H1 (cell line): ENCODE data around the gene STPG1. TPM values are rescaled to one million over a fixed set of nuclear protein-coding genes. Genes with fewer than 3 reads are reported as not detected.

Experiments used
- CTCF ChIA-PET: fragments of 300-600 bp; sonication (Branson Sonifier 250); formaldehyde crosslinking; loops from one replicate; lab custom pipeline; 2021; ENCODE audit not compliant: partially characterized antibody; lab: Charles Lee
- POLR2A ChIA-PET: fragments of 300-600 bp; sonication (Branson Sonifier 250); formaldehyde crosslinking; loops from one replicate; lab custom pipeline; 2021; ENCODE audit warnings: inconsistent platforms; ENCODE audit not compliant: partially characterized antibody; lab: Charles Lee
- DNase-seq, 2 experiments: peaks; one replicate each; pipeline versions ENCODE4 v3.0.0 to v3.0.0-alpha.2; 2010 to 2022; ENCODE audit warnings: low spot score in 2 of 2, low read depth in 1 of 2, mixed read lengths in 1 of 2
- FAIRE-seq: peaks from 2 replicates; lab custom pipeline; 2011; peaks lifted over from hg19 to GRCh38; lab: Jason Lieb, UNC
- H2AFZ ChIP-seq: 2 replicates; pipeline ENCODE4 v1.8.1; 2012; ENCODE audit warnings: low read length, inconsistent platforms
- H2AK5ac ChIP-seq: 2 replicates; pipeline ENCODE4 v1.6.1; 2013; ENCODE audit warnings: low read depth, low read length
- H2BK120ac ChIP-seq: replicated peaks from 2 replicates; pipeline ENCODE3; 2013; ENCODE audit warnings: low read depth, low read length, inconsistent platforms
- H2BK12ac ChIP-seq: 2 replicates; pipeline ENCODE4 v1.6.1; 2013; ENCODE audit warnings: low read depth, low read length
- H2BK15ac ChIP-seq: 2 replicates; pipeline ENCODE4 v1.6.1; 2013; ENCODE audit warnings: low read length
- H2BK20ac ChIP-seq: 2 replicates; pipeline ENCODE4 v1.6.1; 2013; ENCODE audit warnings: low read length
- H2BK5ac ChIP-seq: 2 replicates; pipeline ENCODE4 v1.6.1; 2013; ENCODE audit warnings: low read depth, low read length
- H3K14ac ChIP-seq: 2 replicates; pipeline ENCODE4 v1.6.1; 2013; ENCODE audit warnings: inconsistent platforms; ENCODE audit not compliant: insufficient read length
- H3K18ac ChIP-seq: 2 replicates; pipeline ENCODE4 v1.6.1; 2013; ENCODE audit warnings: low read length; ENCODE audit errors: extremely low read depth
- H3K23ac ChIP-seq: 2 replicates; pipeline ENCODE4 v1.6.1; 2013; ENCODE audit warnings: inconsistent platforms; ENCODE audit not compliant: insufficient read length
- H3K23me2 ChIP-seq: 2 replicates; pipeline ENCODE4 v1.6.1; 2013; ENCODE audit warnings: low read depth, low read length
- H3K27ac ChIP-seq: 2 replicates; pipeline ENCODE4 v1.6.1; 2011; ENCODE audit warnings: low read depth, low read length, inconsistent platforms
- H3K27me3 ChIP-seq, 4 experiments: replicated peaks in 1 of 4; 1 replicate in 1 of 4; 2 replicates in 3 of 4; pipeline versions ENCODE4 v1.6.1 to v1.8.1; 2011 to 2013; ENCODE audit warnings: low read length in 3 of 4, mild to moderate bottlenecking in 3 of 4, inconsistent platforms in 2 of 4, mixed read lengths in 2 of 4, moderate library complexity in 1 of 4; ENCODE audit not compliant: control insufficient read depth in 3 of 4, insufficient read depth in 3 of 4; ENCODE audit errors: extremely low read depth in 1 of 4
- H3K36me3 ChIP-seq, 4 experiments: 2 replicates each; pipeline versions ENCODE4 v1.6.1 to v1.8.1; 2011 to 2013; ENCODE audit warnings: mild to moderate bottlenecking in 4 of 4, low read length in 3 of 4, moderate library complexity in 2 of 4, control low read depth in 1 of 4, inconsistent platforms in 1 of 4; ENCODE audit not compliant: insufficient read depth in 4 of 4, control insufficient read depth in 2 of 4
- H3K4ac ChIP-seq: replicated peaks from 2 replicates; pipeline ENCODE3; 2013; ENCODE audit warnings: low read length, low read depth, mixed read lengths, inconsistent platforms; ENCODE audit not compliant: insufficient read length
- H3K4me1 ChIP-seq, 4 experiments: replicated peaks in 1 of 4; 1 replicate in 1 of 4; 2 replicates in 3 of 4; pipeline versions ENCODE4 v1.6.1 to v1.8.1; 2011 to 2013; ENCODE audit warnings: low read length in 3 of 4, inconsistent platforms in 2 of 4, mixed read lengths in 1 of 4; ENCODE audit not compliant: insufficient read depth in 4 of 4, control insufficient read depth in 3 of 4
- H3K4me2 ChIP-seq, 2 experiments: 2 replicates each; pipeline versions ENCODE4 v1.6.1 to v1.8.1; 2011 to 2013; ENCODE audit warnings: low read depth in 2 of 2, low read length in 2 of 2, control low read depth in 1 of 2, inconsistent platforms in 1 of 2, mild to moderate bottlenecking in 1 of 2; ENCODE audit not compliant: insufficient read depth in 1 of 2
- H3K4me3 ChIP-seq, 4 experiments: fragments of 200-600, 300-600 bp in 1 of 4; sonication (generic), shearing (Covaris generic), sonication (Bioruptor Twin) in 1 of 4; 2 replicates each; pipeline versions ENCODE4 v1.5.1 to v1.8.1; 2011 to 2016; ENCODE audit warnings: low read length in 4 of 4, low read depth in 3 of 4, control low read depth in 2 of 4, inconsistent platforms in 2 of 4, mild to moderate bottlenecking in 2 of 4, mixed read lengths in 1 of 4, moderate library complexity in 1 of 4; ENCODE audit not compliant: insufficient read depth in 2 of 4; ENCODE audit errors: extremely low read depth in 1 of 4
- H3K56ac ChIP-seq: replicated peaks from 2 replicates; pipeline ENCODE3; 2013; ENCODE audit warnings: low read depth, mild to moderate bottlenecking, mixed read lengths, low read length, inconsistent platforms; ENCODE audit not compliant: insufficient read length
- H3K79me1 ChIP-seq: 2 replicates; pipeline ENCODE4 v1.6.1; 2013; ENCODE audit warnings: low read depth, low read length, control low read depth
- H3K79me2 ChIP-seq, 2 experiments: 2 replicates each; pipeline versions ENCODE4 v1.6.1 to v1.8.1; 2012 to 2013; ENCODE audit warnings: low read length in 2 of 2, mild to moderate bottlenecking in 2 of 2, inconsistent platforms in 1 of 2; ENCODE audit not compliant: insufficient read depth in 2 of 2, control insufficient read depth in 1 of 2
- H3K9ac ChIP-seq, 4 experiments: replicated peaks in 1 of 4; 1 replicate in 1 of 4; 2 replicates in 3 of 4; pipeline versions ENCODE4 v1.6.1 to v1.8.1; 2011 to 2013; ENCODE audit warnings: low read depth in 3 of 4, low read length in 3 of 4, control low read depth in 2 of 4, mild to moderate bottlenecking in 2 of 4, moderate library complexity in 2 of 4, inconsistent platforms in 1 of 4; ENCODE audit errors: extremely low read depth in 1 of 4
- H3K9me3 ChIP-seq, 2 experiments: 2 replicates each; pipeline versions ENCODE4 v1.6.1 to v1.8.1; 2012 to 2013; ENCODE audit warnings: mild to moderate bottlenecking in 2 of 2, moderate library complexity in 2 of 2, control low read depth in 1 of 2, inconsistent platforms in 1 of 2, low read depth in 1 of 2, low read length in 1 of 2, mixed read lengths in 1 of 2; ENCODE audit not compliant: insufficient read depth in 2 of 2
- H4K20me1 ChIP-seq, 2 experiments: replicated peaks in 1 of 2; 2 replicates each; pipeline versions ENCODE3 to v1.8.1; 2011 to 2013; ENCODE audit warnings: inconsistent platforms in 2 of 2, low read length in 2 of 2, mild to moderate bottlenecking in 1 of 2; ENCODE audit not compliant: insufficient read depth in 2 of 2, control insufficient read depth in 1 of 2
- H4K5ac ChIP-seq: 2 replicates; pipeline ENCODE4 v1.6.1; 2013; ENCODE audit warnings: low read length, low read depth, mixed read lengths, inconsistent platforms; ENCODE audit not compliant: insufficient read length
- H4K8ac ChIP-seq: 2 replicates; pipeline ENCODE4 v1.8.0; 2013; ENCODE audit warnings: mild to moderate bottlenecking, moderate library complexity, low read length, inconsistent platforms; ENCODE audit not compliant: insufficient read depth; ENCODE audit errors: extremely low read depth
- H4K91ac ChIP-seq: replicated peaks from 2 replicates; pipeline ENCODE3; 2013; ENCODE audit warnings: low read length, mixed read lengths, inconsistent platforms; ENCODE audit not compliant: insufficient read length
- KDM1A ChIP-seq: fragments of 200-600, 300-600 bp; sonication (generic); IDR thresholded peaks from 2 replicates; pipeline ENCODE4 v1.7.1; 2016; ENCODE audit warnings: mild to moderate bottlenecking, low read length, borderline replicate concordance
- KDM5A ChIP-seq: fragments of 200-600 bp; IDR thresholded peaks from 2 replicates; pipeline ENCODE4 v1.7.1; 2012; ENCODE audit warnings: mild to moderate bottlenecking, low read length, inconsistent platforms, mixed read lengths
- WGBS, 2 experiments: shearing (Covaris generic) in 1 of 2; methylation state at CpG; one replicate each; pipeline versions ENCODE4 v1.1.6 to v1.1.7; 2013 to 2015; ENCODE audit warnings: low lambda C conversion rate in 2 of 2, mixed read lengths in 2 of 2, inconsistent platforms in 1 of 2, low coverage in 1 of 2, missing lambda C conversion rate in 1 of 2; ENCODE audit not compliant: insufficient replicate concordance in 2 of 2, insufficient coverage in 1 of 2, insufficient read length in 1 of 2; ENCODE audit errors: extremely low coverage in 1 of 2, missing lambda C conversion rate in 1 of 2; 5-methylcytosine and 5-hydroxymethylcytosine counted together
- polyA plus RNA-seq, 7 experiments: library from polyadenylated mRNA; depleted of rRNA in 3 of 7; stranded (reverse) in 5 of 7; unstranded in 2 of 7; fragments of >200 nt in 5 of 7; fragments of 200-250 nt in 2 of 7; gene quantifications; 1 replicate in 5 of 7; 2 replicates in 1 of 7; 4 replicates in 1 of 7; pipeline versions ENCODE4 v1.2.1 to v1.2.3, GENCODE V29; 2011 to 2013; ENCODE audit warnings: missing spikeins in 2 of 7, mixed read lengths in 2 of 7
- total RNA-seq: library from RNA; stranded (reverse); fragmentation: NEBNext Ultra II Directional; extraction: Animal tissue kit (Norgen Biotek cat#: 25700); gene quantifications from 2 replicates; pipeline ENCODE4 v1.2.1, GENCODE V29; 2021

Gene STPG1
- total and polyA plus RNA-seq, 2 of the 8 experiments (the other 6 are each of a cell fraction or from before 2014, with no cell fraction given), result 10.3 to 11.2 TPM

DNA sequence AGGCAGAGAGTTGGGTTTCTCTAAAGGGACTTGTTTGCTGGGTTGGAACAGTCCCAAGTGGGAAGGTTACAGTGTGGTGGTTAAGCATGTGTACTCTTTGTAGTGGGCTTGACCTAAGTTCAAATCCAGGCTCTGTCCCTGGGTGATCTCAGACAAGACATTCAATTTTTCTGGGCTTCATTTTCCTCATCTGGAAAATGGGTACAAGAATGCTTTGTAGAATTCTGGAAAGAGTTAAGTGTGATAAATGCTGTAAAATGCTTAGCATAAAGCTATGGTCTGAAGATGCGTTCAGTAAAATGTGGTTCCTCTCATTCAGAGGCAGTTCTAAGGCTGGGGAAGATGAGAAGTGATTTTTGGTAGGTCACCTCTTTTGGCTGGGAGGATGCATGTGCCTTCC, 93.6 kb downstream of the STPG1 start:
- peak overlapping the region; percentile 72; the same call in 1 of the 2 replicates for H2BK20ac ChIP-seq
- DNase-seq, result no peak
- H3K23ac ChIP-seq, result no peak overlapping the region
- H3K4me1 ChIP-seq, result peaks cover 8 to 22% (median 13%) of the 10 kb centered on the region in 4 experiments
- H2BK15ac ChIP-seq, result no peak overlapping the region
- CTCF ChIA-PET, result interaction anchor here (0.6 to 7.8 kb wide), 7 partner anchors 11 to 131 kb away, joined by 3 to 60 read pairs (median 6); no protein-coding TSS in a partner anchor
- POLR2A ChIA-PET, result interaction anchor here (1.5 to 1.8 kb wide), 2 partner anchors 10 to 30 kb away, joined by 4 read pairs; no protein-coding TSS in a partner anchor
- H4K8ac ChIP-seq, result no peak overlapping the region
- H3K27ac ChIP-seq, result no peak overlapping the region
- no peak overlapping the region for H3K9ac ChIP-seq
- H2BK12ac ChIP-seq, result no peak overlapping the region
- no peak overlapping the region for H3K14ac ChIP-seq
- no peak overlapping the region for H2BK120ac ChIP-seq
- TF ChIP-seq KDM1A (peak; percentile 77), KDM5A (no peak)
- TF ChIP-seq, all 59 proteins: peak for 1
- H3K79me1 ChIP-seq, result no peaks in the 10 kb centered on the region
- H3K4ac ChIP-seq, result no peak overlapping the region
- no peak overlapping the region for H3K18ac ChIP-seq
- H2AFZ ChIP-seq, result no peak overlapping the region
- H3K23me2 ChIP-seq, result peaks cover 15% of the 10 kb centered on the region; the same call in 1 of the 2 replicates
- H4K91ac ChIP-seq, result no peak overlapping the region
- H2BK5ac ChIP-seq, result no peak overlapping the region; the same call in 1 of the 2 replicates
- H3K4me2 ChIP-seq, result peak overlapping the region; percentile 88 to 94; a peak in 3 of 4 replicates
- peaks cover 0 to 42% (median 38%) of the 10 kb centered on the region in 4 experiments; a peak in 6 of 7 replicates for H3K27me3 ChIP-seq
- H3K36me3 ChIP-seq, result no peaks in the 10 kb centered on the region
- 84% methylated on average over 1 of the region's 1 CpG; no CpG with 5 or more reads in 1 of the 2 experiments for WGBS, 2 experiments
- H3K9me3 ChIP-seq, result no peaks in the 10 kb centered on the region
- peak overlapping the region in 3 of 4 experiments; percentile 45 to 75 (median 60); a peak in 5 of 8 replicates for H3K4me3 ChIP-seq
- H4K20me1 ChIP-seq, result no peaks in the 10 kb centered on the region
- FAIRE-seq, result no peak
- no peak overlapping the region for H3K56ac ChIP-seq
- no peaks in the 10 kb centered on the region for H3K79me2 ChIP-seq
- peak overlapping the region; percentile 88; the same call in 1 of the 2 replicates for H2AK5ac ChIP-seq
- H4K5ac ChIP-seq, result no peak overlapping the region
